NB4 (cell line): ENCODE results near the gene OSBP2.

ENCODE experiments used
- DNase-seq: peaks from one replicate; pipeline ENCODE4 v3.0.0; 2010; ENCODE audit warnings: low read depth
- H3K4me3 ChIP-seq: one replicate; pipeline ENCODE4 v1.5.1; 2011; ENCODE audit warnings: mild to moderate bottlenecking, low read depth, low read length, moderate library complexity
- MYC ChIP-seq: IDR thresholded peaks from 2 replicates; pipeline ENCODE4 v1.6.1; 2011; ENCODE audit warnings: low read depth, low read length
- POLR2A ChIP-seq: IDR thresholded peaks from 2 replicates; pipeline ENCODE4 v1.6.1; 2011; ENCODE audit warnings: mild to moderate bottlenecking; ENCODE audit not compliant: insufficient read length; ENCODE audit errors: extremely low read depth
- TF ChIP-seq, protein P1 (sequence below): IDR thresholded peaks from one replicate; pipeline ENCODE4 v1.5.1; 2012; ENCODE audit warnings: low read depth, low read length
- TF ChIP-seq, protein P2 (sequence below): IDR thresholded peaks from 2 replicates; pipeline ENCODE4 v1.6.1; 2011; ENCODE audit warnings: low read depth, low read length

The OSBP2 gene

DNA sequence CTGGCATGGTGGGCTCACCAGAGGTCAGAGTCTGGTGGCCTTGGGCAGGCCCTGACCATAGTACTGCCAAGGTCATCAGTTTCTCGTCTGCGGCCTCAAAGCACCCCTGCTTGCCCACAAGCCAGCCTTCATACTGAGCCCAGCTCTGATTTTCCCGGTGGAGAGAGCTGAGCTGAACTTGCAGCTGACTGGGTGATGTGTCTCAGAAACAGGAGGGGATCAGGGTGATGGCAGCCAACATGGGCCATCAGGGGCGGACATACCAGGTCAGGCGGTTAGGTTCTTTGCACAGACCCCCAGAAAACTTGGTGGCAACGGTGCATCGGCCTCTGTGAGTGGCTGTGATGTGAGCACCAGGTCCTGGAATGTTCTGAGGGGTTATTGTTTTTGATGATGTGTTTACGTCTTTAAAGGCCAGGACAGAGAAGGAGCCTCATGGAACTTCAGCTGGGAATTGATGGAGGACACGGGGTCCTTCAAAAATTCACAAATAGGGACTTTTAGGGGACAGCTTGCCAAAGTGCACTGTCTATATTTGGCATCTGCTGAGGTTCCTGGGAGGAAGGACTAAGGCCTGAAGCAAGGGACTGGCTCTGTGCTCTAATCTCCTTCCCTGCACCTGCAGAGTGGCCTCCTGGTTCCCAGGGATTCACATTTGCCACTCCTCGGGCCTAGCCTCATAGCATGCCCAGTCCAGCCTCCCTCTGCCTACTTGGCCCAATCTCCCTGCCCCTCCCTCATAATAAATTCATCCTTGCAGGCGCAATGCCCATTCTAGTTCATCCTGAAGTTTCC lies 131.2 kb downstream of the OSBP2 start:
- H3K4me3 ChIP-seq: no peak overlapping the region
- no peak for DNase-seq
- TF ChIP-seq MYC: no peak
- TF ChIP-seq POLR2A: no peak
- TF ChIP-seq, protein P1, sequence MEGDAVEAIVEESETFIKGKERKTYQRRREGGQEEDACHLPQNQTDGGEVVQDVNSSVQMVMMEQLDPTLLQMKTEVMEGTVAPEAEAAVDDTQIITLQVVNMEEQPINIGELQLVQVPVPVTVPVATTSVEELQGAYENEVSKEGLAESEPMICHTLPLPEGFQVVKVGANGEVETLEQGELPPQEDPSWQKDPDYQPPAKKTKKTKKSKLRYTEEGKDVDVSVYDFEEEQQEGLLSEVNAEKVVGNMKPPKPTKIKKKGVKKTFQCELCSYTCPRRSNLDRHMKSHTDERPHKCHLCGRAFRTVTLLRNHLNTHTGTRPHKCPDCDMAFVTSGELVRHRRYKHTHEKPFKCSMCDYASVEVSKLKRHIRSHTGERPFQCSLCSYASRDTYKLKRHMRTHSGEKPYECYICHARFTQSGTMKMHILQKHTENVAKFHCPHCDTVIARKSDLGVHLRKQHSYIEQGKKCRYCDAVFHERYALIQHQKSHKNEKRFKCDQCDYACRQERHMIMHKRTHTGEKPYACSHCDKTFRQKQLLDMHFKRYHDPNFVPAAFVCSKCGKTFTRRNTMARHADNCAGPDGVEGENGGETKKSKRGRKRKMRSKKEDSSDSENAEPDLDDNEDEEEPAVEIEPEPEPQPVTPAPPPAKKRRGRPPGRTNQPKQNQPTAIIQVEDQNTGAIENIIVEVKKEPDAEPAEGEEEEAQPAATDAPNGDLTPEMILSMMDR: no peak
- TF ChIP-seq, protein P2, sequence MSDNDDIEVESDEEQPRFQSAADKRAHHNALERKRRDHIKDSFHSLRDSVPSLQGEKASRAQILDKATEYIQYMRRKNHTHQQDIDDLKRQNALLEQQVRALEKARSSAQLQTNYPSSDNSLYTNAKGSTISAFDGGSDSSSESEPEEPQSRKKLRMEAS: no peak

DNA sequence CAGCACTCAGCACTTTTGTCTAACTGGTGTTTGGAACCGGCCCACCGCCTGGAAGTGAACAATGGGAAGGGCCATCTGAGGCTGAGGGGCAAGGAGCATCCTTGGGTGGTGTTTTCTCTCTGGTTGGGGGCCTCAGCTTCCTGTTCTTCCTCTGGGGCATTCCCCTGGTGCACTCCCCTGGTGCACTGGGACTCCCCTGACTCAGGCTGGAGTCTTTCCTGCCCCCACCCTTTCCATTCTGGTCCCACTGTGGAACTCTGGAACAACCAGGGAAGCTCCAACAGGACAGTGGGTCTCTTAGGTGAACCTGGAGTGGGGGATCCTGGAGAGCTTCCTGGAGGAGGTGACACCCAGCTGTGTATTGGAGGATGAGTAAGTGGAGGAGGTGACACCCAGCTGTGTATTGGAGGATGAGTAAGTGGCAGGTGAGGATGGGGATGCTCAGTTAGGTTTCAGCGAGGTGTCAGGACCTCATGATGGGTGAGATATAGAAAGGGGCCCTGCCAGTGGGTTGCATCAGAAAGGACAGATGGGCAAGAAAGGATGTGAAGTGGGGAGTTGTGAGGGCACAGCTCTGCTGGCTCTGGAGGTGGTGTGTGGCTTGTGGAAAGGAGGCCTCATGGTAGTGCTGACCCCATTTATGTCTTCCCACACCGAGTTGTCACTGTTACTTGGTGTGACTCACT lies 132.1 kb downstream of the OSBP2 start:
- TF ChIP-seq MYC (no peak), POLR2A (no peak)
- TF ChIP-seq, protein P2: no peak
- TF ChIP-seq, protein P1: no peak

DNA sequence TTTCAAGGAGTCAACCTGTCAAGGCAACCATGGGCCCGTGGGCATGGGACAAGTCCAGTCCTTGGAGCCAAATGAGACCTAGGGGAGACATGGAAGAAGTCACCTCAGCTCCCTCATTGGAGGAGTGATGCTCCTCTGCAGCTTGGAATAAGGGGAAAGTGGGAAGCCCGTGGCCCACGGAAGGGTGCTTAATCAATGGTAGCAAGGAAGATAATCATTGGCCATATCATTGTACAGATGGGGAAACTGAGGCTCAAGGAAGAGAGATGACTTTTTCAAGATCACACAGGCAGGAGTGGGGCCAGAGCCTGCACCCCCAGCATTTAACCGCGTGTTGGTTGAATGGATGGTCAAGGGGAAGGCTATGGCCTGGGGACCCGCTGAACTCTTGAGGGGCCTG lies 133.0 kb downstream of the OSBP2 start:
- TF ChIP-seq MYC (no peak), POLR2A (no peak)
- TF ChIP-seq, protein P2: no peak
- TF ChIP-seq, protein P1: no peak
- DNase-seq: no peak
- H3K4me3 ChIP-seq: no peak overlapping the region

More for the DNA sequence above, 132.1 kb downstream of the OSBP2 start:
- no peak for DNase-seq
- no peak overlapping the region for H3K4me3 ChIP-seq

DNA sequence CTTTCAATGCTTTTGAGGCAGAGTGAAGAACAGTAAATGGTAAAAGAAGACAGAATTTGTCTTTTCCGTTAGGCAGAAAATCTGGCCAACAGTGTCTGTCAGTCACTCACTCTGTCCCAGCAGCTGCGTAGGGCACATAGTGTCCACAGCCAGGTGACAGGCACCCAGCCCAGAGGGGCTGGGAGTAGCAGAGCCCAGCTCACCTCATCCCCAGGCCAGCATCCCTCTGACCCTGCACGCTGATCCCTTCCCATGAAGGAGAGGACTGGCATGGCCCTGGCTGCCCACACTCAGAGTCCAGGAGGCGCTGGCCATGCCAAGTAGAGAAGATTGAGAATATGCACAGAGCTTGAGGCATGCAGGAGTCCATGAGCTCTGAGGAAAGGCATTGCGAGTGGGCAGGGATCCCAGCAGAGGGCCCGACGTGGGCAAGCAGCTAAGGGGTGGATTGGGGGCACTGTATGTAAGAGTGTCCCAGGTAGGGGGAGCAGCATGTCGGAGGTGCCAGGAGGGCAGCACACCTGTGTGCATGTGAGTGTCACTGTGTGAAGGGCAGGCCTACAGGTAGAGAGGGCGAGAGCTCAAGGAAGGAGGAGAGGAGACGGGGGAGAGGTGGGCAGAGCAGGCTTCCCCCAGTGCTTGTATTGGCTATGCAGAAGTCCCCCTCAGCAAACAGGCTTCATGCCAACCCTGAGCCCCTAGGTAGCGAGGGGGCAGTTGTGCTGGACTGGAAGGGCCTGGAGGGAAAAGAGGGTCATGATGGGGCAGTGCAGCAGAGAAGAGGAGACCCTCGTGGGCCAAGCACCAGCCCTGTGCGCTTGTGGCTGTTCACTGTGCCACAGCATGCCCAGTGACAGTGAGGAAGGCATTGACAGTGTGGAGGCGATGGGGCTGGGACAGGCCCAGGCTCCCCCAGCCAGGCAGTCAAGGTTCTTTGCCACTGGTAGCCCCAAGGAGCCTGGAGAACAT lies 133.8 kb downstream of the OSBP2 start:
- TF ChIP-seq, protein P2: no peak
- TF ChIP-seq POLR2A: no peak
- no peak for DNase-seq

DNA sequence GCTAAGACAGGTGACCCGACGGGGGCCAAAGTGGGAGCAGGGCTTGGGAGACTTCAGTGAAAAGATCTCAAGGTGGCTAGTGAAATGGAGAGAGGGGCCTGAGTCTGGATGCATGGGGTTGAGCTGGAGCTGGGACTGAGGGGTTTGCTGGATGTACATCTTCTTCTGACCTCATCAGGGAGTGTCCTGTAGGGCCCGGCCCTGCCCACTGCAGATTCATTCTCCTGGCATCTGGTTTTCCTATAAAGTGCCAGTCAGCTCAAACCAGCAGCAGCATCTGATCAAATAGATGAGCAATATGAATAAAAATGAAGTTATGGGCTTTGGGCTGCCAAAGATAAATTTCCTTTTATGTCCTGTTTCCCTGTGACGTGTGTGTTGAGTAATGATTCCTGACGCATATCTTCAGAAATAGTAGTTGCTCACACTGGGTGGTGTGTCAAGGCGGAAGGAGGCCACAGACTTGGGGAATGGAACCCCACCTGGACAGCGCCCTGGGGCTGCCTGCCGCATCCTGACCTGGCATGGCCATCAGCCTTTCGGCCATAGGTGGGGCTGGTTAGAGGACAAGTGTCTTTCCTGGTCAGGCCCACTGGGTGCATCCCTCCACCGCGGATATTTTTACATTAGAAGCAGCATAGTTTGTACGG lies 135.4 kb downstream of the OSBP2 start:
- TF ChIP-seq, protein P1: no peak
- TF ChIP-seq MYC (no peak), POLR2A (no peak)
- no peak overlapping the region for H3K4me3 ChIP-seq
- DNase-seq: no peak

More for the DNA sequence above, 133.8 kb downstream of the OSBP2 start:
- no peak overlapping the region for H3K4me3 ChIP-seq
